ENCODE data around the gene RAD51B. TPM values are rescaled to one million over a fixed set of nuclear protein-coding genes. Genes with fewer than 3 reads are reported as not detected.
"Not testable (repeated sequence)": the region's sequence is repeated elsewhere in the genome, so short reads cannot be mapped to it uniquely, and the experiment has no call there.

The RAD51B gene
- polyA plus RNA-seq, 1 donor (not counting 4 experiments of a cell fraction or from before 2014, with no cell fraction given): 13.3 TPM

GRCh38 chr14:67965696-67966095 is 146.1 kb downstream of the RAD51B start:
- Histone ChIP-seq H3K9me3 (ENCODE audit: control insufficient read depth, low read depth, low read length) (no peaks in the 10 kb centered on the region), H3K36me3 (ENCODE audit: control insufficient read depth in 2 of 2, extremely low read depth in 1 of 2, insufficient read depth in 2 of 2, low read length in 2 of 2) (no peaks in the 10 kb centered on the region), H3K9ac (ENCODE audit: control insufficient read depth, extremely low read depth, insufficient read depth, low read length) (no peak overlapping the region), H3K4me2 (ENCODE audit: control insufficient read depth, extremely low read depth, insufficient read depth, low read depth, low read length) (no peak overlapping the region), H3K9me1 (ENCODE audit: control insufficient read depth, extremely low read depth, insufficient read depth, low read length) (no peaks in the 10 kb centered on the region), H3K79me2 (ENCODE audit: control insufficient read depth, insufficient read depth, low read length) (no peaks in the 10 kb centered on the region), H3K4me1 (ENCODE audit: control insufficient read depth, extremely low read depth, insufficient read depth, low read length) (peaks cover 15% of the 10 kb centered on the region), H3K27me3 (ENCODE audit: control insufficient read depth, extremely low read depth, insufficient read depth, low read length) (no peaks in the 10 kb centered on the region), H3K27ac (ENCODE audit: control insufficient read depth, insufficient read depth, low read length) (no peak overlapping the region), H4K20me1 (ENCODE audit: control insufficient read depth, extremely low read depth, insufficient read depth, low read length) (no peaks in the 10 kb centered on the region), H2AFZ (ENCODE audit: control insufficient read depth, low read length) (no peak overlapping the region), H3K4me3 (ENCODE audit: control insufficient read depth in 2 of 3, extremely low read depth in 1 of 3, insufficient read depth in 2 of 3, low read depth in 1 of 3, low read length in 3 of 3) (no peak overlapping the region)
- TF ChIP-seq, protein P1, sequence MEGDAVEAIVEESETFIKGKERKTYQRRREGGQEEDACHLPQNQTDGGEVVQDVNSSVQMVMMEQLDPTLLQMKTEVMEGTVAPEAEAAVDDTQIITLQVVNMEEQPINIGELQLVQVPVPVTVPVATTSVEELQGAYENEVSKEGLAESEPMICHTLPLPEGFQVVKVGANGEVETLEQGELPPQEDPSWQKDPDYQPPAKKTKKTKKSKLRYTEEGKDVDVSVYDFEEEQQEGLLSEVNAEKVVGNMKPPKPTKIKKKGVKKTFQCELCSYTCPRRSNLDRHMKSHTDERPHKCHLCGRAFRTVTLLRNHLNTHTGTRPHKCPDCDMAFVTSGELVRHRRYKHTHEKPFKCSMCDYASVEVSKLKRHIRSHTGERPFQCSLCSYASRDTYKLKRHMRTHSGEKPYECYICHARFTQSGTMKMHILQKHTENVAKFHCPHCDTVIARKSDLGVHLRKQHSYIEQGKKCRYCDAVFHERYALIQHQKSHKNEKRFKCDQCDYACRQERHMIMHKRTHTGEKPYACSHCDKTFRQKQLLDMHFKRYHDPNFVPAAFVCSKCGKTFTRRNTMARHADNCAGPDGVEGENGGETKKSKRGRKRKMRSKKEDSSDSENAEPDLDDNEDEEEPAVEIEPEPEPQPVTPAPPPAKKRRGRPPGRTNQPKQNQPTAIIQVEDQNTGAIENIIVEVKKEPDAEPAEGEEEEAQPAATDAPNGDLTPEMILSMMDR (optimal IDR thresholded peaks at IDR 0.05 in 1 of 3, IDR thresholded peaks at IDR 0.05 in 1 of 3, conservative IDR thresholded peaks at IDR 0.05 in 1 of 3; ENCODE audit: extremely low read depth in 1 of 3, insufficient read depth in 2 of 3, low read length in 3 of 3): no peak
- TF ChIP-seq EZH2 (IDR thresholded peaks at IDR 0.05; ENCODE audit: low read length): no peak
- no peak for DNase-seq (ENCODE audit: low read depth, low spot score)
- peak; percentile 26 for FAIRE-seq
- dilution Hi-C loops (cut with MboI; ENCODE audit: extremely low pct_ligation_motif_present, low sequenced_read_pairs): no loop called here

DNA sequence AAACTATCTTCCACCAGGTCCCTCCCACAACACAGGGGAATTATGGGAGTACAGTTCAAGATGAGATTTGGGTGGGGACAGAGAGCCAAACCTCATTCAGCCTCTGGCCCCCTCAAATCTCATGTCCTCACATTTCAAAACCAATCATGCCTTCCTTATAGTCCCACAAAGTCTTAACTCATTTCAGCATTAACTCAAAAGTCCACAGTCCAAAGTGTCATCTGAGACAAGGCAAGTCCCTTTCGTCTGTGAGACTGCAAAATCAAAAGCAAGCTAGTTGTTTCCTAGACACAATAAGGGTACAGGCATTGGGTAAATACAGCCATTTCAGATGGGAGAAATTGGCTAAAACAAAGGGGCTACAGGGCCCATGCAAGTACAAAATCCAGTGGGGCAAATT is 147.6 kb downstream of the RAD51B start:
- DNase-seq (ENCODE audit: low read depth, low spot score): no peak
- Histone ChIP-seq H3K9me1 (ENCODE audit: control insufficient read depth, extremely low read depth, insufficient read depth, low read length) (peaks cover under 1% of the 10 kb centered on the region), H3K36me3 (ENCODE audit: control insufficient read depth in 2 of 2, extremely low read depth in 1 of 2, insufficient read depth in 2 of 2, low read length in 2 of 2) (no peaks in the 10 kb centered on the region), H3K9ac (ENCODE audit: control insufficient read depth, extremely low read depth, insufficient read depth, low read length) (no peak overlapping the region), H3K4me2 (ENCODE audit: control insufficient read depth, extremely low read depth, insufficient read depth, low read depth, low read length) (no peak overlapping the region), H3K27me3 (ENCODE audit: control insufficient read depth, extremely low read depth, insufficient read depth, low read length) (no peaks in the 10 kb centered on the region), H3K79me2 (ENCODE audit: control insufficient read depth, insufficient read depth, low read length) (no peaks in the 10 kb centered on the region), H3K9me3 (ENCODE audit: control insufficient read depth, low read depth, low read length) (no peaks in the 10 kb centered on the region), H4K20me1 (ENCODE audit: control insufficient read depth, extremely low read depth, insufficient read depth, low read length) (no peaks in the 10 kb centered on the region), H3K4me3 (ENCODE audit: control insufficient read depth in 2 of 3, extremely low read depth in 1 of 3, insufficient read depth in 2 of 3, low read depth in 1 of 3, low read length in 3 of 3) (no peak overlapping the region), H3K27ac (ENCODE audit: control insufficient read depth, insufficient read depth, low read length) (no peak overlapping the region), H3K4me1 (ENCODE audit: control insufficient read depth, extremely low read depth, insufficient read depth, low read length) (peaks cover 31% of the 10 kb centered on the region), H2AFZ (ENCODE audit: control insufficient read depth, low read length) (no peak overlapping the region)
- dilution Hi-C loops (cut with MboI; ENCODE audit: extremely low pct_ligation_motif_present, low sequenced_read_pairs): no loop called here
- TF ChIP-seq EZH2 (IDR thresholded peaks at IDR 0.05; ENCODE audit: low read length): no peak
- TF ChIP-seq, protein P1 (optimal IDR thresholded peaks at IDR 0.05 in 1 of 3, IDR thresholded peaks at IDR 0.05 in 1 of 3, conservative IDR thresholded peaks at IDR 0.05 in 1 of 3; ENCODE audit: extremely low read depth in 1 of 3, insufficient read depth in 2 of 3, low read length in 3 of 3): no peak
- FAIRE-seq: no peak

GRCh38 chr14:67967970-67968369 is 148.4 kb downstream of the RAD51B start:
- peaks cover 35% of the 10 kb centered on the region for H3K4me1 ChIP-seq (ENCODE audit: control insufficient read depth, extremely low read depth, insufficient read depth, low read length)
- dilution Hi-C loops (cut with MboI; ENCODE audit: extremely low pct_ligation_motif_present, low sequenced_read_pairs); H3K36me3 ChIP-seq (ENCODE audit: control insufficient read depth in 2 of 2, extremely low read depth in 1 of 2, insufficient read depth in 2 of 2, low read length in 2 of 2); H3K79me2 ChIP-seq (ENCODE audit: control insufficient read depth, insufficient read depth, low read length); H3K9ac ChIP-seq (ENCODE audit: control insufficient read depth, extremely low read depth, insufficient read depth, low read length); H3K9me3 ChIP-seq (ENCODE audit: control insufficient read depth, low read depth, low read length); H3K4me3 ChIP-seq (ENCODE audit: control insufficient read depth in 2 of 3, extremely low read depth in 1 of 3, insufficient read depth in 2 of 3, low read depth in 1 of 3, low read length in 3 of 3); FAIRE-seq; H3K4me2 ChIP-seq (ENCODE audit: control insufficient read depth, extremely low read depth, insufficient read depth, low read depth, low read length); H4K20me1 ChIP-seq (ENCODE audit: control insufficient read depth, extremely low read depth, insufficient read depth, low read length); H3K27me3 ChIP-seq (ENCODE audit: control insufficient read depth, extremely low read depth, insufficient read depth, low read length); H3K27ac ChIP-seq (ENCODE audit: control insufficient read depth, insufficient read depth, low read length); DNase-seq (ENCODE audit: low read depth, low spot score); H3K9me1 ChIP-seq (ENCODE audit: control insufficient read depth, extremely low read depth, insufficient read depth, low read length); H2AFZ ChIP-seq (ENCODE audit: control insufficient read depth, low read length): not testable (repeated sequence)

All from keratinocyte (primary cell).